Skeletal muscle satellite cell (primary cell): ENCODE measurements around the gene TACC3.

ENCODE experiments used
- H3K27me3 ChIP-seq: 2 replicates; pipeline ENCODE4 v1.7.0; 2013; ENCODE audit warnings: low read length; ENCODE audit not compliant: control insufficient read depth, insufficient read depth
- H3K36me3 ChIP-seq: 2 replicates; pipeline ENCODE4 v1.7.0; 2013; ENCODE audit warnings: mild to moderate bottlenecking, control low read depth, low read length; ENCODE audit not compliant: insufficient read depth
- H3K4me1 ChIP-seq: 2 replicates; pipeline ENCODE4 v1.7.0; 2013; ENCODE audit warnings: low read length; ENCODE audit not compliant: control insufficient read depth, insufficient read depth
- H3K4me2 ChIP-seq: 2 replicates; pipeline ENCODE4 v1.7.0; 2013; ENCODE audit warnings: mild to moderate bottlenecking, low read length
- H3K4me3 ChIP-seq: 2 replicates; pipeline ENCODE4 v1.7.0; 2013; ENCODE audit warnings: low read length
- H3K9ac ChIP-seq: 2 replicates; pipeline ENCODE4 v1.7.0; 2013; ENCODE audit warnings: mild to moderate bottlenecking, low read depth, low read length, moderate library complexity
- H3K9me3 ChIP-seq: replicated peaks from 2 replicates; pipeline ENCODE4 v1.7.0; 2013; ENCODE audit warnings: mild to moderate bottlenecking, control low read depth, low read length

TACC3 gene

GRCh38 chr4:1765409-1766072, 44.2 kb downstream of the TACC3 start:
- Histone ChIP-seq H3K9ac (no peak overlapping the region), H3K27me3 (no peaks in the 10 kb centered on the region), H3K4me2 (no peak overlapping the region), H3K4me3 (no peak overlapping the region), H3K9me3 (no peaks in the 10 kb centered on the region), H3K4me1 (peaks cover 10% of the 10 kb centered on the region), H3K36me3 (no peaks in the 10 kb centered on the region)

GRCh38 chr4:1766106-1767060, 45.1 kb downstream of the TACC3 start:
- H3K9ac ChIP-seq: no peak overlapping the region
- H3K4me1 ChIP-seq: peaks cover 10% of the 10 kb centered on the region
- H3K36me3 ChIP-seq: no peaks in the 10 kb centered on the region

GRCh38 chr4:1767061-1767769, 45.9 kb downstream of the TACC3 start:
- no peaks in the 10 kb centered on the region for H3K9me3 ChIP-seq
- H3K4me3 ChIP-seq: peak overlapping the region; percentile 60
- H3K4me2 ChIP-seq: peak overlapping the region; percentile 76

More at GRCh38 chr4:1766106-1767060, 45.1 kb downstream of the TACC3 start:
- H3K4me2 ChIP-seq: peak overlapping the region; percentile 56
- H3K9me3 ChIP-seq: no peaks in the 10 kb centered on the region
- H3K4me3 ChIP-seq: no peak overlapping the region
- no peaks in the 10 kb centered on the region for H3K27me3 ChIP-seq

DNA sequence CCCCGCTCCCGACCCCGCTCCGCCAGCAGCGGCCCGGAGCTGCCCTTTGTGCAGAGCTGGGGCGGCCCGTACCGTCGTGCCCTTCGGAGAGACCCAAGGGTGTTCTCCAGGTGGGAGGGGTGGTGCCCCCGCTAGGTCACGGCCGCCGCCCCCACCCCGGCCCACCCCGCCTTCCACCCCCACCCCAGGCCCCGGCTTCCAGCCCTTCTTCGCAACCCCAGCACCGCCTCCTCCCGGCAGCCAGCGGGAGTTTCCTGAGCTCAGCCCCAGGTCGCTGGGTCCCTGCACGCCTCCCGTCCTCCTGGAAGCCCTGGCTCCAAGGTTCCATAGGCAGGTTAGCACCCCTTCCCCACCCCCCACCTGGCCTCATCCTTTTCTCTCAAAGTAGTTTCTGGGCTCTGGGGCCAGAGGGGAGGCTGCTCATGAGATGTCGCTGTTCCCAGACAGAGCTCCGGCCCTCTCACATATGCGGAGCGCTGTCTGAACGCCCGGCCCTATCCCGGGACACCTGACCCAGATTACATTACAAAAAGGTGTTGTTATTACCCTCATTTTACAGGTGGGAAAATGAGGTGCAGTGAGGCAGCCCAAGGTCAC, 46.5 kb downstream of the TACC3 start:
- no peak overlapping the region for H3K9ac ChIP-seq
- no peaks in the 10 kb centered on the region for H3K36me3 ChIP-seq
- no peaks in the 10 kb centered on the region for H3K27me3 ChIP-seq
- peaks cover 10% of the 10 kb centered on the region for H3K4me1 ChIP-seq
- H3K4me2 ChIP-seq: peak overlapping the region; percentile 76
- H3K4me3 ChIP-seq: no peak overlapping the region
- no peaks in the 10 kb centered on the region for H3K9me3 ChIP-seq

More at GRCh38 chr4:1767061-1767769, 45.9 kb downstream of the TACC3 start:
- Histone ChIP-seq H3K27me3 (no peaks in the 10 kb centered on the region), H3K36me3 (no peaks in the 10 kb centered on the region), H3K9ac (no peak overlapping the region), H3K4me1 (peaks cover 10% of the 10 kb centered on the region)

GRCh38 chr4:1768367-1769034, 47.2 kb downstream of the TACC3 start:
- no peak overlapping the region for H3K4me2 ChIP-seq
- no peaks in the 10 kb centered on the region for H3K9me3 ChIP-seq
- peaks cover under 1% of the 10 kb centered on the region for H3K27me3 ChIP-seq
- no peak overlapping the region for H3K4me3 ChIP-seq
- H3K4me1 ChIP-seq: peaks cover 5% of the 10 kb centered on the region
- no peak overlapping the region for H3K9ac ChIP-seq
- H3K36me3 ChIP-seq: no peaks in the 10 kb centered on the region

DNA sequence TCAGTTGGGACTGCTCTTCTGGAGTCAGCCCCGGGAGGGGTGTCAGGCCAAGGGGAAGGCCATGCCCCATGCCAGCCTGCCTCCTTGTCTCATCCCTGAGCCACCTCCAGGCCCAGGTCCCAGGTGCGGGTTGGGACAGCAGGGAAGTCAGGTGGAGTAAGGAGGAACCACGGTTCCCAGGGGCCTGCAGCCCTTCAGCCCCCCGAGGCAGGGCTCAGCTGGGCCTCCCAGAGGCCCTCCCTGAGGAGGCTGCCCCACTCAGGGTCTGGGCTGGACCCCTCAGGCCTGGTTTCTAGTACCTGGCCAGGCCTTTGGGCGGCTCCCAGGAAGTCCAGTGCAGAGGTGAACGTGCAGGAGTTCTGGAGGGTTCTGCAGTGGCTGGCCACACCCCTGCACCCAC, 48.4 kb downstream of the TACC3 start:
- no peak overlapping the region for H3K4me2 ChIP-seq
- no peak overlapping the region for H3K4me3 ChIP-seq
- peaks cover 5% of the 10 kb centered on the region for H3K27me3 ChIP-seq

DNA sequence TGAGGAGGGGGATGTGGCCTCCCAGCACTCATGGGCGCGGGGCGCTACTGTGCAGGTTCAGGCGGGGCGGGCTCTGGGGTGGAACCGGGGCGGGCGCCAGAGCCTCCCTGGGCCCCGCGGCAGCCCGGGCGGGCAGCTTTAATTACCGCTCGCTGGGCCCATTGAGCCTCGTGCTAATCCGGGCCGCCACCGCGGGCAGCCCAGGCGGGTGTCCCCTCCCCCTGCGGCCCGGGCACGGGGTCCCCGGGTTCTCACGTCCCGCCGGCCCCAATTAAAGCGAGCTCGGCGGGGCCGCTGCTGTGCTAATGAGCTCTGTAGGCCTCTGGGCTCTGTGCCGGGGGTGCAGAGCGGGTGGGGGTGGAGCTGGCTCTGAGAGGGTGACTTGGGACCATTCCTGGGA, 48.9 kb downstream of the TACC3 start:
- no peaks in the 10 kb centered on the region for H3K4me1 ChIP-seq
- H3K9me3 ChIP-seq: no peaks in the 10 kb centered on the region
- no peak overlapping the region for H3K4me2 ChIP-seq
- no peaks in the 10 kb centered on the region for H3K36me3 ChIP-seq
- H3K4me3 ChIP-seq: no peak overlapping the region
- no peak overlapping the region for H3K9ac ChIP-seq
- H3K27me3 ChIP-seq: peaks cover 5% of the 10 kb centered on the region

More for the DNA sequence above, 48.4 kb downstream of the TACC3 start:
- no peaks in the 10 kb centered on the region for H3K36me3 ChIP-seq
- no peak overlapping the region for H3K9ac ChIP-seq
- no peaks in the 10 kb centered on the region for H3K9me3 ChIP-seq
- no peaks in the 10 kb centered on the region for H3K4me1 ChIP-seq

DNA sequence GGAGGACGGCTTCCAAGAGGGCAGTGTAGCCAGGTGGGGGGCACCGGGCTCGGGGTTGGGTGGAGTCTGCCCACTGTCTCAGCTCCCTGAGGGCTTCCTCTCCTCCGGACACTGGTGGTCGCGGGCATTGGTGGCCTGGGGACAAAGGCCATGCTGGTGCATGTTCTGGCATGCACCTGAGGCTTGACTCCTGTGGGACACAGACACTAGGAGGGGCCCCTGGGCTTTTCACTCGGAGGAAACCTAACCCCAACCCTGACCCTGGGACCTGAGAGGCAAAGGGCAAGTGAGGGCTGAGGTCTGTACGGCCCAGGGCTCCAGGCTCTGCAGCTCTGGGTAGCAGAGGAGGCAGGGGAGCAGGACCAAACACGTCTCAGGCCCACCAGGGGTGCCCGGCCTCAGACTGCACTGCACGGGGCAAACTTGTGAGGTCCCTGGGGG, 49.5 kb downstream of the TACC3 start:
- H3K9me3 ChIP-seq: no peaks in the 10 kb centered on the region
- H3K4me1 ChIP-seq: no peaks in the 10 kb centered on the region
- H3K9ac ChIP-seq: no peak overlapping the region
- H3K4me3 ChIP-seq: no peak overlapping the region
- peaks cover 5% of the 10 kb centered on the region for H3K27me3 ChIP-seq
- no peaks in the 10 kb centered on the region for H3K36me3 ChIP-seq
- no peak overlapping the region for H3K4me2 ChIP-seq

GRCh38 chr4:1771555-1772305, 50.4 kb downstream of the TACC3 start:
- H3K4me1 ChIP-seq: no peaks in the 10 kb centered on the region
- no peak overlapping the region for H3K4me2 ChIP-seq
- no peaks in the 10 kb centered on the region for H3K36me3 ChIP-seq
- H3K9ac ChIP-seq: no peak overlapping the region
- no peaks in the 10 kb centered on the region for H3K9me3 ChIP-seq
- H3K4me3 ChIP-seq: no peak overlapping the region
- H3K27me3 ChIP-seq: peaks cover 5% of the 10 kb centered on the region

DNA sequence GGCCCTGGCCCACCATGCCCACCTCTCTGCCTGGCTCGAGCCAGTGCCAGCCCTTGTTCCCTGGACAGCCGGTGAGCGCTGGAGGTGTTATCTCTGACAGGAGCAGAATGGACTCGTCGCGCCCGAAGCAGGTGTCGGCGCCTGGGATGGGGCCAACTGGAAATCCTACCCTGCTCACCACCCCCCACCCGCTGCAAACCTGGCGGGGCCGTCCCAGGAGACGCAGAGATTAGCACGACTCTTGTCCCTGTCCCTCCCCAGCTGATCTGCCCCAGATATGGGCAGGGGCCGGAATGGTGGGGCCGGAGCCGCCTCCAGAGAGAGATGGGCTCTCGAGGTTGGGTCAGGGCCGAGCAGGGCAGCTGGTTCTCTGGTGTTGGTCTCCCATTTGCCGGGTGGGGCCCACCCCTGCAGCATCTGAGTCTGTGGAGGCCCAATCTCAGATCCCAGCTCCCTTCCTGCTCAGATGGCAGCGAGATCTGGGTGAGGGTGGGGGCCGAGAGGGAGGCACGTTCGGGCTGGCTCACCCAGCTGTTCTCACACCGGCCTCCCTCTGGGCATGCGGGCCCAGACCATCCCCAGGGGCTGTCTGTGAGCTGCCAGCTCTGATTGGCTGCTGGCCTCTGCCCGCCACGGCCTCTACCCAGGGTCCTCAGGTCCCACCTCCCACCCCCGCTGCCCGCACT, 51.7 kb downstream of the TACC3 start:
- Histone ChIP-seq H3K4me1 (peaks cover 3% of the 10 kb centered on the region), H3K4me3 (no peak overlapping the region), H3K27me3 (peaks cover 10% of the 10 kb centered on the region), H3K4me2 (no peak overlapping the region), H3K9me3 (no peaks in the 10 kb centered on the region), H3K9ac (no peak overlapping the region), H3K36me3 (no peaks in the 10 kb centered on the region)
